KMS-11 (cell line): Measurements from ENCODE around the gene PRDM8.

ENCODE experiments used
- H2AFZ ChIP-seq: fragments of 200-600 bp; sonication (generic); 2 replicates; pipeline ENCODE4 v1.6.1; 2016; ENCODE audit warnings: antibody characterized with exemption, mixed run types, low read depth
- H3K27ac ChIP-seq: fragments of 200-600 bp; sonication (generic); 2 replicates; pipeline ENCODE4 v1.6.1; 2016; ENCODE audit warnings: mild to moderate bottlenecking, mixed run types
- H3K27me3 ChIP-seq: fragments of 200-600 bp; sonication (generic); 2 replicates; pipeline ENCODE4 v1.6.1; 2017; ENCODE audit warnings: mild to moderate bottlenecking, low read depth, mixed run types, moderate library complexity; ENCODE audit not compliant: insufficient read depth
- H3K36me3 ChIP-seq: fragments of 200-600 bp; sonication (generic); 2 replicates; pipeline ENCODE4 v1.6.1; 2017; ENCODE audit warnings: mild to moderate bottlenecking, mixed run types; ENCODE audit not compliant: insufficient read depth
- H3K4me1 ChIP-seq: fragments of 200-600 bp; sonication (generic); 2 replicates; pipeline ENCODE4 v1.6.1; 2016; ENCODE audit warnings: mild to moderate bottlenecking, low read depth, mixed run types; ENCODE audit not compliant: poor library complexity, severe bottlenecking
- H3K4me2 ChIP-seq: fragments of 200-600 bp; sonication (generic); 2 replicates; pipeline ENCODE4 v1.7.0; 2016; ENCODE audit warnings: mild to moderate bottlenecking, mixed run types
- H3K4me3 ChIP-seq: fragments of 200-600 bp; sonication (generic); IDR thresholded peaks from 2 replicates; pipeline ENCODE4 v1.6.1; 2017; ENCODE audit warnings: low read depth, low read length, mixed read lengths; ENCODE audit not compliant: insufficient read depth
- H3K79me2 ChIP-seq: fragments of 200-600 bp; sonication (generic); 2 replicates; pipeline ENCODE4 v1.6.1; 2016; ENCODE audit warnings: low read depth, mixed run types; ENCODE audit not compliant: insufficient read depth
- H3K9ac ChIP-seq: fragments of 200-600 bp; sonication (generic); 2 replicates; pipeline ENCODE4 v1.6.1; 2016; ENCODE audit warnings: mild to moderate bottlenecking, mixed run types
- H4K20me1 ChIP-seq: fragments of 200-600 bp; sonication (generic); 2 replicates; pipeline ENCODE4 v1.6.1; 2016; ENCODE audit warnings: mild to moderate bottlenecking, mixed run types; ENCODE audit not compliant: insufficient read depth
- TF ChIP-seq, protein P1 (sequence below): fragments of 200-600 bp; sonication (generic); conservative IDR thresholded peaks from 2 replicates; pipeline ENCODE4 v1.6.1; 2017; ENCODE audit warnings: low read depth, mild to moderate bottlenecking, antibody characterized with exemption, low read length, moderate library complexity, mixed read lengths

PRDM8 gene

DNA sequence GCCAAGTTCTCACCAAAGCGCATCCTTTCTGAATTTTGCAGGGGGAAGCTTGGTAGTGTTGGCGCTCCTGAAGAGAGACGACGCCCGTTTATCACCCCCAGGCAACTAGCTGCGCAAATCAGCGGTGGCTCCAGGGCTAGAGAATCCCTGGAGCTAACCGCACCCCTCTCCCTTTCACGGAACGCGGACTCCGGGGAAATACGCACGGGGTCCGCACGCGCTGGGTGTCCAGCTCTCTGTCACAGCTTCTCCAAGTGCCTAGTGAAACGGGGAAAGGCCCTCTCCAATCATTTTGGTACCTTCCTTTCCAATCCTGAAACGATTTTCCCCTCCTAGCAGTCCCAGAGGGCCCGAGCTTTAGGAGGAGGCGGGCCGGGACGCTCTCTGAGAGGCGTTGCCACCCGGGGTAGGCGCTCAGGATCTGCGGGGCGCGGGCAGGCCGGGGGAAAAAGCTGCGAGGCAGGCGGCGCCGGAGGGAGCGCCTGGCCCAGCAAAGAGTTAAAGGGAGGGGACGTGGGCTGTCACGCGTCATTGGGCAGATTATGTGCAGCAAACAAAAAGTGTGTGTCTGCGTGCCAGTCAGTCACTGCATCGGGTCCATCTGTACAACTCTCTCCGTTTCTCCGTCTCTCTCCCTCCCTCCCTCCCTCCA, at the start of gene PRDM8:
Gene PRDM8 (plus strand): TSS at position 582 of the 652 bp plus-strand sequence. CDS start 2,578 bp downstream, outside the sequence.
- H3K4me2 ChIP-seq: no peak within 1 kb of the TSS
- no peaks in the 10 kb centered on the region for H3K27me3 ChIP-seq
- H3K36me3 ChIP-seq: no peaks in the 10 kb centered on the region
- H2AFZ ChIP-seq: no peak within 1 kb of the TSS
- H3K4me1 ChIP-seq: peaks cover 7% of the 10 kb centered on the region
- H3K9ac ChIP-seq: no peak within 1 kb of the TSS
- H3K4me3 ChIP-seq: no peak within 1 kb of the TSS
- no peak within 1 kb of the TSS for H3K27ac ChIP-seq
- TF ChIP-seq, protein P1, sequence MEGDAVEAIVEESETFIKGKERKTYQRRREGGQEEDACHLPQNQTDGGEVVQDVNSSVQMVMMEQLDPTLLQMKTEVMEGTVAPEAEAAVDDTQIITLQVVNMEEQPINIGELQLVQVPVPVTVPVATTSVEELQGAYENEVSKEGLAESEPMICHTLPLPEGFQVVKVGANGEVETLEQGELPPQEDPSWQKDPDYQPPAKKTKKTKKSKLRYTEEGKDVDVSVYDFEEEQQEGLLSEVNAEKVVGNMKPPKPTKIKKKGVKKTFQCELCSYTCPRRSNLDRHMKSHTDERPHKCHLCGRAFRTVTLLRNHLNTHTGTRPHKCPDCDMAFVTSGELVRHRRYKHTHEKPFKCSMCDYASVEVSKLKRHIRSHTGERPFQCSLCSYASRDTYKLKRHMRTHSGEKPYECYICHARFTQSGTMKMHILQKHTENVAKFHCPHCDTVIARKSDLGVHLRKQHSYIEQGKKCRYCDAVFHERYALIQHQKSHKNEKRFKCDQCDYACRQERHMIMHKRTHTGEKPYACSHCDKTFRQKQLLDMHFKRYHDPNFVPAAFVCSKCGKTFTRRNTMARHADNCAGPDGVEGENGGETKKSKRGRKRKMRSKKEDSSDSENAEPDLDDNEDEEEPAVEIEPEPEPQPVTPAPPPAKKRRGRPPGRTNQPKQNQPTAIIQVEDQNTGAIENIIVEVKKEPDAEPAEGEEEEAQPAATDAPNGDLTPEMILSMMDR: no peak
- no peaks in the 10 kb centered on the region for H3K79me2 ChIP-seq
- H4K20me1 ChIP-seq: no peaks in the 10 kb centered on the region

- no peaks in the 10 kb centered on the region for H3K79me2 ChIP-seq
- no peak overlapping the region for H2AFZ ChIP-seq
- H3K4me2 ChIP-seq: no peak overlapping the region
- no peak overlapping the region for H3K27ac ChIP-seq
- no peak overlapping the region for H3K9ac ChIP-seq
- H4K20me1 ChIP-seq: no peaks in the 10 kb centered on the region
- H3K4me1 ChIP-seq: no peaks in the 10 kb centered on the region
- H3K36me3 ChIP-seq: no peaks in the 10 kb centered on the region
- TF ChIP-seq, protein P1: no peak
- H3K4me3 ChIP-seq: no peak overlapping the region
- no peaks in the 10 kb centered on the region for H3K27me3 ChIP-seq
Measured at GRCh38 chr4:80150387-80151180, 46.7 kb upstream of the PRDM8 start.

DNA sequence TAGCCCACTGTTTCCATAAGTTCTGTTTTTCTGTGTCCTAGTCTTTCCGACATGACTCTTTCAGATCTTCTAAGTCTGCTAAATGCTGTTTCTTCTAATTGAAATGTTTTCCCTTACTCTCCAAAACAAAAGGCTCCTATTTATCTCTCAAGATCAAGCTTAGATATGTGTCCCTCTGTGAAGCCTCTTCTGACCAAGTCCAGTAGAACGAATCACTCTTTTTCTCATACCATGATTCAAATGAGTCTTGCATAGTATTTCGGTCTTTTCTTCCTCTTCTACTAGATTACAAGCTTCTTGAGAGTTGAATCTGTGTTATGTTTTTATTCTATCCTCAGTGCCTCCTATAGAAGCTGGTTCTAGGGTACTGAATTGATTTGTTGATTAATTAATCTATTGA, 45.3 kb upstream of the PRDM8 start:
- TF ChIP-seq, protein P1: no peak
- Histone ChIP-seq H3K36me3 (no peaks in the 10 kb centered on the region), H3K79me2 (no peaks in the 10 kb centered on the region), H2AFZ (no peak overlapping the region), H3K4me1 (no peaks in the 10 kb centered on the region), H3K27me3 (no peaks in the 10 kb centered on the region), H3K9ac (no peak overlapping the region), H3K4me2 (no peak overlapping the region), H3K27ac (no peak overlapping the region), H4K20me1 (no peaks in the 10 kb centered on the region), H3K4me3 (no peak overlapping the region)

DNA sequence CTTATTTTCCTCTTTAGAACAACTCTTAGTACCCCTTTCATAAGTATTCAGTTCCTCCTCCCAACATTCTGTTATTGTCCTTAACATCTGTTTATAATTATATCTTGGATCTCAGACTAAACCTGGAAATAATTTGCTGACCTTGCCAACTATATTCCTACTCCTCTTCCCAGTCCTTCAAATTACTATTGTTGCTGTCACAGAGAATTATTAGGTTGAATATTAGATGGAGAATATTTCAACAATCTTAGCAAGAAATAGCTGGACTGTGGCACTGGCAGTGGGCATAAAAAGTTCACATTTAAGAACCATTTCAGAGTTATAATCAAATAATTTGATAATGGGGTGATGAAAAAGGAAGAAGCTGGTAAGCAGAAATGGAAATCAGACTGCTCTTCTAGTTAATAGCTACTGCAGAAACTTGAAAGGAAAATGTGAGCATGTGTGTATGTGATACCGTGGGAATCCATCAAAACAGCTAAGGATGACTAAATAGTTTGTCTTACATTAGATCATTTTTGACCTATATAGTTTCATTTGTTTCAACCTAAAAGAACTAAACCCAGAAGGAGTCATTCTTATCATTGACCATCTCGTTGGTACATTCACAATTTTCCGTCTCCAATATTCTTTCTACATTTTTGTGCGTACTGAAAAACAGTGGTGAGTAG, 43.3 kb upstream of the PRDM8 start:
- Histone ChIP-seq H3K9ac (no peak overlapping the region), H3K4me2 (no peak overlapping the region), H3K27ac (no peak overlapping the region), H3K4me1 (no peaks in the 10 kb centered on the region), H2AFZ (no peak overlapping the region), H3K36me3 (no peaks in the 10 kb centered on the region), H3K4me3 (no peak overlapping the region), H3K27me3 (no peaks in the 10 kb centered on the region), H4K20me1 (no peaks in the 10 kb centered on the region), H3K79me2 (no peaks in the 10 kb centered on the region)
- TF ChIP-seq, protein P1: no peak
